Fibroblast of gingiva (primary cell): Measurements from ENCODE around the gene SPECC1.
"Not testable (repeated sequence)": the region's sequence is repeated elsewhere in the genome, so short reads cannot be mapped to it uniquely, and the experiment has no call there.

Source experiments
- DNase-seq: peaks from one replicate; pipeline ENCODE4 v3.0.0-alpha.2; 2011; ENCODE audit warnings: low read depth

SPECC1 gene

GRCh38 chr17:20313306-20313705 is 304.1 kb downstream of the SPECC1 start:
- DNase-seq, result no peak

DNA sequence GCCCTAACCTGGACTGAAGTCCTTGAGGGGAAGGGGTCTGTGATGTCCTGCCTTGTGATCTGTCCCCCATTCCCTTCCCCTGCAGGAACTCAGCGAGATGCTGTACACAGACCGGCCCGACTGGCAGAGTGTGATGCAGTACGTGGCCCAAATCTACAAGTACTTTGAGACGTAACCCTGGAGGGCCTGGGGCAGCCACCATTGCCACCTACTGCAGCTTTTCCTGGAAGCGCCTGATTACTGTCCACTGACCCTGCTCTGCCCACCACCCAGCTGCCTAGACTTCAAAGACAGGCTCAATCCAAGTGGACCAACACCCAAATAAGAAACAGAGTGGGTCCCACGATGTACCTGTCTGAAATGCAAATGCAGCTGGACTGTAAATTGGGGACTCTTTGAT is 304.7 kb downstream of the SPECC1 start:
- no peak for DNase-seq

GRCh38 chr17:20314834-20315233 is 305.7 kb downstream of the SPECC1 start:
- DNase-seq, result no peak

GRCh38 chr17:20315311-20315710 is 306.2 kb downstream of the SPECC1 start:
- DNase-seq, result no peak

DNA sequence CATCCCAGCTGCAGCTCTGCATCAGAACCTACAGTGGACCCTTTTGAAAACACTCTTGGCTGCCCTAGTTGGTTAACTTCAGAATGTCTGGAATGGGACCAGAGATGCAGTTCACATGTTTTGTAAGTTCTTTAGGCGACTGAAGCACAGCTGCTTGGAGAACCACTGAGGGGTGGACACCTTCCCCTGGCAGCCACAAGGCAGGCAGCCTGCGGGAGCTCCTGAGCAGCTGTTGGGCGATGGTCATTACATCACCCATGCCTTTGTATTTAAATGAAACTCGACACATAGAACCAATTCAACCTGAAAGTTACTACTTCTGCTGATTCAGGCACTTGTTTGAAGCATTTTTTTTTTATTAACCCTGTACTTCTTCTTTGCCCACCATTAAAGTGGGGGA is 306.7 kb downstream of the SPECC1 start:
- no peak for DNase-seq

- DNase-seq, result peak; percentile 37
Observed at GRCh38 chr17:20320535-20321229, 311.5 kb downstream of the SPECC1 start.

- DNase-seq, result not testable (repeated sequence)
Observed at GRCh38 chr17:20321357-20321756, 312.2 kb downstream of the SPECC1 start.

- not testable (repeated sequence) for DNase-seq
Observed at GRCh38 chr17:20327739-20328138, 318.6 kb downstream of the SPECC1 start.

GRCh38 chr17:20351405-20351804 is 342.2 kb downstream of the SPECC1 start:
- DNase-seq, result not testable (repeated sequence)

DNA sequence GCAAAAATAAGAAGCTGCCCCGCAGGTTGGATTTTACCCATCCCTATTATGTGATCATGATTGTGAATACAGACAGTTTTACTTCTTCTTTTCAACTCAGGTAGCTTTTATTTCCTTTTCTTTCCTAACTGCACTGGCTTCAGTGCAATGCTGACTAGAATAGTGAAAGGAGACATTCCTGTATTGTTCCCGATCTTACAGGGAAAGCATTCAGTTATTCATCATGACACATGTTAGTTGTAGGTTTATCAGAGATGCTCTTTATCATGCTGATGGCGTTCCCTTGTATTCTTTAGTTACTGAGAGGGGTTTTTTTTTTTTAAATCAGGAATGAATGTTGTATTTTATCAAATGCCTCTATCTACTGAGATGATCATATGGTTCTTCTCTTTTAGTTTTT is 343.4 kb downstream of the SPECC1 start:
- not testable (repeated sequence) for DNase-seq

DNA sequence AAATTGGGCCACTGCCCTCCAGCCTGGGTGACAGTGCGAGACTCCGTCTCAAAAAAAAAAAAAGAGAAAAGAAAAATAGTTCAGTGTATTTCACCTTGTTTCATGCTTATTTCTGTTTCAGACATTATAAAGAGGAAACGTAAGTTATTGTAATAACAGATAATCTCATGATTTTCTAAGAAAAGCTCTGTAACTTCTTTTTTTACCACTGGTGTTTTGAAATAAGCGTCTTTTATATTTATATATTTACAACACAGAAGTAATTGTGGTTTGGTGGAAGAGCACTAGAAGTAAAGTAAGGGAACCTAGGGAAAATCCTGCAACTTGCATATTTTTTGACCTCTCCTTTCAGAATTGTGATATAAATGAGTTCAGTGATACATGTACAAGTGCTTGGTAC is 354.7 kb downstream of the SPECC1 start:
- not testable (repeated sequence) for DNase-seq
